IMR-90 (cell line): ENCODE measurements around the gene PRF1. TPM values are rescaled to one million over a fixed set of nuclear protein-coding genes. Genes with fewer than 3 reads are reported as not detected.
A peak's percentile ranks its signal among the peaks of the same experiment; 100 is the strongest.

Experiments
- ATAC-seq: fragments of 200-7000 bp; cut with Tn5 transposase; 2 replicates; pipeline ENCODE4 v1.9.1; 2020; ENCODE audit warnings: low read depth, mild to moderate bottlenecking, moderate library complexity
- BruUV-seq: library from RNA; stranded (reverse); fragments of 400-500 nt; replicated peaks from 2 replicates; lab custom pipeline; 2021; lab: Mats Ljungman, UMichigan
- CTCF ChIA-PET: fragments of 300-600 bp; formaldehyde crosslinking; extraction: SDS; loops from one replicate; lab custom pipeline; 2021; ENCODE audit warnings: antibody characterized with exemption; lab: Yijun Ruan, JAX
- POLR2A ChIA-PET: fragments of 300-600 bp; sonication (Branson Sonifier 250); formaldehyde crosslinking; loops from one replicate; lab custom pipeline; 2022; ENCODE audit warnings: antibody characterized with exemption; ENCODE audit not compliant: unreplicated experiment; lab: Charles Lee
- DNase-seq: peaks from one replicate; pipeline ENCODE4 v3.0.0; 2013
- H2AFZ ChIP-seq: replicated peaks from 2 replicates; pipeline ENCODE3; 2013; ENCODE audit warnings: low read length, mild to moderate bottlenecking; ENCODE audit not compliant: poor library complexity
- H2AK5ac ChIP-seq: 2 replicates; pipeline ENCODE4 v1.6.1; 2013; ENCODE audit warnings: low read depth, low read length, inconsistent platforms
- H2AK9ac ChIP-seq: replicated peaks from 2 replicates; pipeline ENCODE3; 2013; ENCODE audit warnings: mild to moderate bottlenecking, low read depth, low read length, moderate library complexity; ENCODE audit not compliant: poor library complexity
- H2BK120ac ChIP-seq: 2 replicates; pipeline ENCODE4 v1.6.1; 2013; ENCODE audit warnings: low read depth, low read length, inconsistent platforms
- H2BK15ac ChIP-seq: 3 replicates; pipeline ENCODE4 v1.6.1; 2013; ENCODE audit warnings: low read depth, low read length, inconsistent platforms
- H2BK20ac ChIP-seq: 2 replicates; pipeline ENCODE4 v1.6.1; 2013; ENCODE audit warnings: low read depth, mild to moderate bottlenecking, inconsistent platforms, low read length, moderate library complexity
- H2BK5ac ChIP-seq: 2 replicates; pipeline ENCODE4 v1.6.1; 2013; ENCODE audit warnings: mild to moderate bottlenecking, low read depth, low read length, inconsistent platforms; ENCODE audit not compliant: poor library complexity, severe bottlenecking
- H3K14ac ChIP-seq: replicated peaks from 2 replicates; pipeline ENCODE4 v1.6.1; 2013; ENCODE audit warnings: low read depth, low read length, inconsistent platforms
- H3K18ac ChIP-seq: 2 replicates; pipeline ENCODE4 v1.6.1; 2013; ENCODE audit warnings: low read depth, low read length, control low read depth
- H3K23ac ChIP-seq: 2 replicates; pipeline ENCODE4 v1.6.1; 2013; ENCODE audit warnings: low read depth, low read length, inconsistent platforms
- H3K27ac ChIP-seq: 2 replicates; pipeline ENCODE4 v1.5.1; 2013; ENCODE audit warnings: mild to moderate bottlenecking, control low read depth, low read length; ENCODE audit not compliant: insufficient read depth
- H3K27me3 ChIP-seq: 2 replicates; pipeline ENCODE4 v1.6.1; 2013; ENCODE audit warnings: low read length; ENCODE audit not compliant: control insufficient read depth, insufficient read depth
- H3K36me3 ChIP-seq: 2 replicates; pipeline ENCODE4 v1.6.1; 2013; ENCODE audit warnings: low read length, mixed read lengths; ENCODE audit not compliant: control insufficient read depth, insufficient read depth
- H3K4ac ChIP-seq: 2 replicates; pipeline ENCODE4 v1.6.1; 2013; ENCODE audit warnings: low read depth, low read length, inconsistent platforms
- H3K4me1 ChIP-seq: 2 replicates; pipeline ENCODE4 v1.6.1; 2013; ENCODE audit warnings: low read length, mixed read lengths; ENCODE audit not compliant: control insufficient read depth, insufficient read depth
- H3K4me2 ChIP-seq: 2 replicates; pipeline ENCODE4 v1.6.1; 2013; ENCODE audit warnings: low read depth, mild to moderate bottlenecking, control low read depth, low read length, moderate library complexity
- H3K4me3 ChIP-seq: 2 replicates; pipeline ENCODE4 v1.5.1; 2013; ENCODE audit warnings: low read depth, mild to moderate bottlenecking, control low read depth, low read length, moderate library complexity; ENCODE audit not compliant: insufficient read depth
- H3K56ac ChIP-seq: 2 replicates; pipeline ENCODE4 v1.6.1; 2013; ENCODE audit warnings: low read length, inconsistent platforms; ENCODE audit not compliant: insufficient read depth; ENCODE audit errors: extremely low read depth
- H3K79me1 ChIP-seq, 2 experiments: 2 replicates each; pipeline ENCODE4 v1.6.1; 2013; ENCODE audit warnings: low read length in 2 of 2, inconsistent platforms in 1 of 2, low read depth in 1 of 2
- H3K9ac ChIP-seq: 2 replicates; pipeline ENCODE4 v1.6.1; 2013; ENCODE audit warnings: low read depth, low read length, control low read depth
- H3K9me1 ChIP-seq: 2 replicates; pipeline ENCODE4 v1.6.1; 2013; ENCODE audit warnings: low read length, inconsistent platforms; ENCODE audit not compliant: insufficient read depth
- H3K9me3 ChIP-seq: 2 replicates; pipeline ENCODE4 v1.6.1; 2013; ENCODE audit warnings: low read length; ENCODE audit not compliant: control insufficient read depth, insufficient read depth
- H4K20me1 ChIP-seq: 2 replicates; pipeline ENCODE4 v1.6.1; 2013; ENCODE audit warnings: low read length, inconsistent platforms; ENCODE audit not compliant: insufficient read depth
- H4K5ac ChIP-seq: 2 replicates; pipeline ENCODE4 v1.6.1; 2013; ENCODE audit warnings: mild to moderate bottlenecking, low read depth, low read length, control low read depth
- H4K8ac ChIP-seq, 2 experiments: 2 replicates each; pipeline ENCODE4 v1.6.1; 2013; ENCODE audit warnings: low read depth in 2 of 2, low read length in 2 of 2, control low read depth in 1 of 2, inconsistent platforms in 1 of 2
- H4K91ac ChIP-seq: 2 replicates; pipeline ENCODE4 v1.6.1; 2013; ENCODE audit warnings: low read depth, low read length, inconsistent platforms; ENCODE audit not compliant: insufficient read depth
- MAZ ChIP-seq: IDR thresholded peaks from 2 replicates; pipeline ENCODE4 v1.6.1; 2012; ENCODE audit warnings: low read depth, mild to moderate bottlenecking, low read length, improper control_type of control experiment, moderate library complexity, borderline replicate concordance
- whole genome bisulfite sequencing, 2 experiments: methylation state at CpG; one replicate each; pipeline versions ENCODE4 v1.1.5 to v1.1.7; 2013; ENCODE audit warnings: missing lambda C conversion rate in 2 of 2; ENCODE audit not compliant: insufficient read length in 1 of 2; ENCODE audit errors: extremely low coverage in 2 of 2; 5-methylcytosine and 5-hydroxymethylcytosine counted together
- dilution Hi-C: fragments of 300-500 bp; cut with HindIII; formaldehyde crosslinking; loops from one replicate; pipeline ENCODE4 v1.14.3; 2018; ENCODE audit warnings: low sequenced_read_pairs; ENCODE audit not compliant: unreplicated experiment
- in situ Hi-C: fragments of 300-500 bp; cut with MboI; formaldehyde crosslinking; loops from 3 replicates; pipeline ENCODE4 v1.14.3; 2019; ENCODE audit warnings: low sequenced_read_pairs, inconsistent platforms, mixed read lengths
- intact Hi-C: fragments of 100-400 bp; cut with micrococcal nuclease; formaldehyde crosslinking; loops from 2 replicates; pipeline ENCODE4 v1.10.0; 2022
- polyA plus RNA-seq, 3 experiments: library from polyadenylated mRNA; depleted of rRNA; stranded (reverse); fragments of >200 nt; gene quantifications; 2 replicates each; pipeline ENCODE4 v1.2.3, GENCODE V29; 2012; ENCODE audit warnings: low replicate concordance in 1 of 3
- total RNA-seq: library from RNA; depleted of rRNA; stranded (reverse); fragments of >200 nt; gene quantifications from 2 replicates; pipeline ENCODE4 v1.2.3, GENCODE V29; 2012

PRF1 gene
- total and polyA plus RNA-seq, 2 of the 4 experiments (the other 2 are of a cell fraction), result not detected

- H2BK20ac ChIP-seq, result no peak overlapping the region
- no TSS peak for BruUV-seq
- no peak for TF ChIP-seq MAZ
- ATAC-seq (peak; percentile 29; the same call in 1 of the 2 replicates), DNase-seq (peak; percentile 66)
- no peak overlapping the region for H2AK9ac ChIP-seq
- ChIA-PET POLR2A (no interaction called here), CTCF (no interaction called here)
- H3K27me3 ChIP-seq, result peaks cover 39% of the 10 kb centered on the region
- no peak overlapping the region for H3K4ac ChIP-seq
- WGBS, 2 experiments, result 60% methylated on average over 2 of the region's 5 CpGs; no CpG with 5 or more reads in 1 of the 2 experiments
- intact Hi-C loops, result no loop called here
- no peaks in the 10 kb centered on the region for H4K20me1 ChIP-seq
- H3K9me3 ChIP-seq, result no peaks in the 10 kb centered on the region
- in situ Hi-C loops, result no loop called here
- no peak overlapping the region for H3K56ac ChIP-seq
- no peak overlapping the region for H3K18ac ChIP-seq
- H3K4me2 ChIP-seq, result no peak overlapping the region
- H2AFZ ChIP-seq, result no peak overlapping the region
- H4K91ac ChIP-seq, result no peak overlapping the region
- no peak overlapping the region for H2BK5ac ChIP-seq
- H4K8ac ChIP-seq, result no peak overlapping the region
- no peak overlapping the region for H3K23ac ChIP-seq
- dilution Hi-C loops, result no loop called here
- H4K5ac ChIP-seq, result no peak overlapping the region
- no peak overlapping the region for H3K14ac ChIP-seq
- no peak overlapping the region for H2BK15ac ChIP-seq
- 0 out of 2 replicates have a peak, but pooled peaks cover 3% of the 10 kb centered on the region for H3K9me1 ChIP-seq
- no peaks in the 10 kb centered on the region for H3K79me1 ChIP-seq
- H3K4me3 ChIP-seq, result no peak overlapping the region
- no peak overlapping the region for H2AK5ac ChIP-seq
- H2BK120ac ChIP-seq, result no peak overlapping the region
- H3K36me3 ChIP-seq, result no peaks in the 10 kb centered on the region
- no peak overlapping the region for H3K9ac ChIP-seq
- peaks cover 3% of the 10 kb centered on the region; the same call in 1 of the 2 replicates for H3K4me1 ChIP-seq
- H3K27ac ChIP-seq, result no peak overlapping the region; the same call in 1 of the 2 replicates
Measured at GRCh38 chr10:70589762-70590654, 12.5 kb downstream of the PRF1 start.
